Spleen (tissue), 11 donors: Measurements from ENCODE around the gene PHC1. TPM values are rescaled to one million over a fixed set of nuclear protein-coding genes. Genes with fewer than 3 reads are reported as not detected.

Source experiments
- DNase-seq: peaks from one replicate; pipeline ENCODE4 v3.0.0-alpha.2; 2020
- H3K27ac ChIP-seq, 8 donors: fragments of 200-600 bp; sonication (generic) in 7 of 8; 1 replicate in 4 of 8; 2 replicates in 4 of 8; pipeline versions ENCODE4 v1.5.0 to v1.8.0; 2016 to 2021; ENCODE audit warnings: inconsistent platforms in 4 of 8, mild to moderate bottlenecking in 4 of 8, moderate library complexity in 1 of 8
- H3K27me3 ChIP-seq, 7 donors: fragments of 200-600 bp; sonication (generic) in 6 of 7; replicated peaks in 1 of 7; 1 replicate in 4 of 7; 2 replicates in 3 of 7; pipeline versions ENCODE4 v1.5.0 to v1.8.0; 2016 to 2021; ENCODE audit warnings: inconsistent platforms in 3 of 7, mild to moderate bottlenecking in 1 of 7
- H3K36me3 ChIP-seq, 6 donors: fragments of 200-600 bp; sonication (generic) in 5 of 6; 1 replicate in 4 of 6; 2 replicates in 2 of 6; pipeline versions ENCODE4 v1.5.0 to v1.8.0; 2016 to 2021; ENCODE audit warnings: inconsistent platforms in 2 of 6
- H3K4me1 ChIP-seq, 6 donors: fragments of 200-600 bp; sonication (generic) in 5 of 6; 1 replicate in 3 of 6; 2 replicates in 3 of 6; pipeline versions ENCODE4 v1.5.0 to v1.8.0; 2016 to 2021; ENCODE audit warnings: inconsistent platforms in 3 of 6
- H3K4me3 ChIP-seq, 8 donors: fragments of 200-600 bp; sonication (generic) in 7 of 8; 1 replicate in 4 of 8; 2 replicates in 4 of 8; pipeline versions ENCODE4 v1.5.0 to v1.8.0; 2016 to 2021; ENCODE audit warnings: inconsistent platforms in 4 of 8, mild to moderate bottlenecking in 4 of 8, moderate library complexity in 2 of 8
- H3K9me3 ChIP-seq, 8 donors: fragments of 200-600 bp; sonication (generic) in 7 of 8; 1 replicate in 4 of 8; 2 replicates in 4 of 8; pipeline versions ENCODE4 v1.5.0 to v1.8.0; 2016 to 2021; ENCODE audit warnings: inconsistent platforms in 4 of 8
- CTCF ChIP-seq, 11 experiments: fragments of 200-600 bp in 7 of 11; fragments of 450-650 bp in 4 of 11; sonication (generic) in 4 of 11; IDR thresholded peaks in 8 of 11; conservative IDR thresholded peaks in 3 of 11; 1 replicate in 7 of 11; 2 replicates in 4 of 11; pipeline versions ENCODE4 v1.4.0 to v1.8.0; 2016 to 2021; ENCODE audit warnings: antibody characterized with exemption in 11 of 11, inconsistent platforms in 4 of 11, mild to moderate bottlenecking in 1 of 11
- POLR2A ChIP-seq, 3 donors: fragments of 450-650 bp; IDR thresholded peaks; one replicate each; pipeline ENCODE4 v1.5.1; 2017; ENCODE audit warnings: antibody characterized with exemption in 3 of 3, mild to moderate bottlenecking in 1 of 3
- POLR2AphosphoS5 ChIP-seq, 3 donors: sonication (generic); formaldehyde crosslinking; IDR thresholded peaks; one replicate each; pipeline ENCODE4 v1.5.1; 2017; ENCODE audit warnings: antibody characterized with exemption in 3 of 3
- WGBS, 5 donors: extraction: QIAGEN DNeasy Blood & Tissue Kit in 3 of 5; methylation state at CpG; one replicate each; pipeline versions ENCODE4 v1.1.5 to v1.1.7; 2013 to 2018; 5-methylcytosine and 5-hydroxymethylcytosine counted together
- intact Hi-C: fragments of 100-400 bp; cut with DNase I; formaldehyde crosslinking; loops from one replicate; pipeline ENCODE4 v1.15.0; 2023; ENCODE audit warnings: low total_unique reads
- polyA plus RNA-seq, 3 donors: library from polyadenylated mRNA; stranded (reverse); fragments of 200-250 nt; gene quantifications; one replicate each; pipeline ENCODE4 v1.2.1, GENCODE V29; 2013
- total RNA-seq, 7 donors: library from RNA; depleted of rRNA in 3 of 7; stranded (reverse); fragments of >200 nt in 3 of 7; fragmentation: NEBNext Ultra II Directional in 4 of 7; extraction: Animal tissue kit (Norgen Biotek cat#: 25700) in 4 of 7; gene quantifications; one replicate each; pipeline versions ENCODE4 v1.1.0 to v1.2.1, GENCODE V29; 2016 to 2021
- donor health status: healthy with polysubstance abuse.
- donor health status: DM: no; HTN: no; CAD: no; lungs with moderate emphysema.
- donor health status: DM: no; HTN: no; CAD: no.
- donor health status: Bipolar disorder and iron deficiency.
- donor health status: healthy.
- donor health status: DM: no; HTN: no; CAD: no.
- donor health status: DM: yes; HTN: yes; CAD: no.

Gene PHC1
- total and polyA plus RNA-seq, 10 donors, result 16.5 to 51.1 (median 28.2) TPM

DNA sequence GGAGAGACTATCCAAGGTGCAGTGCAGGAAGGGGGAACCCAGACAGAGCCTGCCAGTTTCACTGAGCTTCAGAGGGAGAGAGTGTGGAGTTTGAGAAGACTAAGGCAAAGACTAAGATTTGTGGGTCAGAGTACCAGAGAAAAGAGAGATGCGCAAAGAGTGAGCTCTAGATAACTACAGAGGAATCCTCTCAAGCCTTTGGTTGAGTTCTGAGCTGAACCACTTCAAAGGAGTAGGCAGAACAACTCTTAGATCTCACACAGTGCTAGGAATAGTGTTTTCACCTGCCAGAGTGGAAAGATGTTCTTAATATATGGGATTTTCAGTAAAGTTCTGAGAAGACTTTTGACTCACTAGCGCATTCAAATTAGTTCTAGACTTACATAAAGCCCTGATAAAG, 45.9 kb downstream of the PHC1 start:
- intact Hi-C loops, result no loop called here
- Histone ChIP-seq H3K36me3 (peaks cover 0 to 7% (median 0%) of the 10 kb centered on the region in 6 donors), H3K9me3 (peaks cover 0 to 8% (median 0%) of the 10 kb centered on the region in 8 donors), H3K27ac (peak overlapping the region in 1 of 8 donors; percentile 10), H3K4me1 (peaks cover 0 to 27% (median 0%) of the 10 kb centered on the region in 6 donors), H3K4me3 (no peak overlapping the region), H3K27me3 (no peaks in the 10 kb centered on the region)
- WGBS, 5 donors, result 89 to 98% (median 93%) methylated on average over 2 of the region's 2 CpGs
- TF ChIP-seq POLR2A (IDR thresholded peaks at IDR 0.05) (no peak), CTCF (IDR thresholded peaks at IDR 0.05 in 8 of 11, conservative IDR thresholded peaks at IDR 0.05 in 3 of 11) (no peak), POLR2AphosphoS5 (IDR thresholded peaks at IDR 0.05) (no peak)
- no peak for DNase-seq

- H3K36me3 ChIP-seq, result no peaks in the 10 kb centered on the region
- TF ChIP-seq CTCF (IDR thresholded peaks at IDR 0.05 in 8 of 11, conservative IDR thresholded peaks at IDR 0.05 in 3 of 11) (no peak), POLR2A (IDR thresholded peaks at IDR 0.05) (no peak), POLR2AphosphoS5 (IDR thresholded peaks at IDR 0.05) (no peak)
- intact Hi-C loops, result no loop called here
Measured at GRCh38 chr12:8968761-8969160, 54.5 kb downstream of the PHC1 start.

GRCh38 chr12:8969861-8970411, 55.6 kb downstream of the PHC1 start:
- 57 to 78% (median 72%) methylated on average over 2 of the region's 2 CpGs for WGBS, 5 donors
- intact Hi-C loops, result no loop called here

More at GRCh38 chr12:8968761-8969160, 54.5 kb downstream of the PHC1 start:
- no peaks in the 10 kb centered on the region for H3K27me3 ChIP-seq
- H3K4me3 ChIP-seq, result no peak overlapping the region
- H3K27ac ChIP-seq, result no peak overlapping the region
- H3K4me1 ChIP-seq, result no peaks in the 10 kb centered on the region
- DNase-seq, result no peak
- H3K9me3 ChIP-seq, result peaks cover 10 to 50% (median 44%) of the 10 kb centered on the region in 8 donors

GRCh38 chr12:8970432-8970831, 56.1 kb downstream of the PHC1 start:
- Histone ChIP-seq H3K27me3 (no peaks in the 10 kb centered on the region), H3K27ac (no peak overlapping the region), H3K36me3 (no peaks in the 10 kb centered on the region), H3K4me1 (no peaks in the 10 kb centered on the region), H3K9me3 (peaks cover 10 to 61% (median 49%) of the 10 kb centered on the region in 8 donors), H3K4me3 (no peak overlapping the region)
- DNase-seq, result no peak
- intact Hi-C loops, result no loop called here
- 82 to 97% (median 90%) methylated on average over 1 of the region's 1 CpG for WGBS, 5 donors
- TF ChIP-seq POLR2AphosphoS5 (IDR thresholded peaks at IDR 0.05) (no peak), POLR2A (IDR thresholded peaks at IDR 0.05) (no peak), CTCF (IDR thresholded peaks at IDR 0.05 in 8 of 11, conservative IDR thresholded peaks at IDR 0.05 in 3 of 11) (no peak)

More at GRCh38 chr12:8969861-8970411, 55.6 kb downstream of the PHC1 start:
- Histone ChIP-seq H3K27me3 (no peaks in the 10 kb centered on the region), H3K9me3 (peaks cover 10 to 61% (median 49%) of the 10 kb centered on the region in 8 donors), H3K36me3 (no peaks in the 10 kb centered on the region), H3K4me1 (no peaks in the 10 kb centered on the region), H3K4me3 (no peak overlapping the region), H3K27ac (no peak overlapping the region)
- TF ChIP-seq POLR2A (IDR thresholded peaks at IDR 0.05) (no peak), POLR2AphosphoS5 (IDR thresholded peaks at IDR 0.05) (no peak), CTCF (IDR thresholded peaks at IDR 0.05 in 8 of 11, conservative IDR thresholded peaks at IDR 0.05 in 3 of 11) (no peak)
- no peak for DNase-seq
